Nephron (organoid): ENCODE results near the gene ARID5B.
"Not testable (repeated sequence)": the region's sequence is repeated elsewhere in the genome, so short reads cannot be mapped to it uniquely, and the experiment has no call there.

Experiments used
- H3K27ac Mint-ChIP-seq, 3 experiments: 2 replicates each; pipeline ENCODE4 v1.8.0; 2020; ENCODE audit warnings: mixed read lengths in 3 of 3, mild to moderate bottlenecking in 2 of 3, moderate library complexity in 1 of 3
- H3K27me3 Mint-ChIP-seq: 2 replicates; pipeline ENCODE4 v1.8.0; 2021; ENCODE audit warnings: low read depth, mild to moderate bottlenecking, moderate library complexity, mixed read lengths
- H3K36me3 Mint-ChIP-seq: 2 replicates; pipeline ENCODE4 v1.8.0; 2020; ENCODE audit warnings: low read depth, mixed read lengths
- H3K4me1 Mint-ChIP-seq: 2 replicates; pipeline ENCODE4 v1.8.0; 2020; ENCODE audit warnings: mixed read lengths
- H3K4me3 Mint-ChIP-seq, 3 experiments: 2 replicates each; pipeline ENCODE4 v1.8.0; 2020; ENCODE audit warnings: mild to moderate bottlenecking in 3 of 3, mixed read lengths in 3 of 3, moderate library complexity in 2 of 3
- H3K9me3 Mint-ChIP-seq: 2 replicates; pipeline ENCODE4 v1.8.0; 2020; ENCODE audit warnings: mixed read lengths
- CTCF ChIP-seq, 3 experiments: fragments of 200-600 bp; sonication (generic); IDR thresholded peaks; one replicate each; pipeline ENCODE4 v1.5.0; 2021; ENCODE audit warnings: antibody characterized with exemption in 3 of 3; ENCODE audit not compliant: unreplicated experiment in 3 of 3

ARID5B gene

GRCh38 chr10:62023329-62023728 lies 121.8 kb downstream of the ARID5B start:
- Mint-ChIP-seq H3K4me1 (peaks cover 57% of the 10 kb centered on the region), H3K27ac (no peak overlapping the region), H3K36me3 (peaks cover 23% of the 10 kb centered on the region), H3K27me3 (no peaks in the 10 kb centered on the region), H3K4me3 (no peak overlapping the region), H3K9me3 (peaks cover 6% of the 10 kb centered on the region)
- no peak for TF ChIP-seq CTCF (IDR thresholded peaks at IDR 0.05; ENCODE audit: unreplicated experiment in 3 of 3)

GRCh38 chr10:62024026-62024701 lies 122.7 kb downstream of the ARID5B start:
- H3K36me3 Mint-ChIP-seq, result peaks cover 28% of the 10 kb centered on the region
- TF ChIP-seq CTCF (IDR thresholded peaks at IDR 0.05; ENCODE audit: unreplicated experiment in 3 of 3), result no peak
- H3K4me3 Mint-ChIP-seq, result no peak overlapping the region
- peak overlapping the region in 1 of 3 experiments; percentile 14 for H3K27ac Mint-ChIP-seq
- H3K9me3 Mint-ChIP-seq, result peaks cover 6% of the 10 kb centered on the region
- H3K4me1 Mint-ChIP-seq, result peaks cover 48% of the 10 kb centered on the region
- H3K27me3 Mint-ChIP-seq, result no peaks in the 10 kb centered on the region

- Mint-ChIP-seq H3K27me3 (no peaks in the 10 kb centered on the region), H3K36me3 (peaks cover 35% of the 10 kb centered on the region), H3K4me3 (no peak overlapping the region), H3K4me1 (peaks cover 37% of the 10 kb centered on the region), H3K9me3 (peaks cover 6% of the 10 kb centered on the region), H3K27ac (peak overlapping the region in 2 of 3 experiments; percentile 1 to 35)
- no peak for TF ChIP-seq CTCF (IDR thresholded peaks at IDR 0.05; ENCODE audit: unreplicated experiment in 3 of 3)
Observed at GRCh38 chr10:62025134-62025794, 123.8 kb downstream of the ARID5B start.

- Mint-ChIP-seq H3K4me1 (peaks cover 32% of the 10 kb centered on the region), H3K4me3 (no peak overlapping the region), H3K9me3 (peaks cover 6% of the 10 kb centered on the region), H3K27me3 (no peaks in the 10 kb centered on the region), H3K27ac (peak overlapping the region in 1 of 3 experiments; percentile 34), H3K36me3 (peaks cover 40% of the 10 kb centered on the region)
- no peak for TF ChIP-seq CTCF (IDR thresholded peaks at IDR 0.05; ENCODE audit: unreplicated experiment in 3 of 3)
Observed at GRCh38 chr10:62025901-62026879, 124.7 kb downstream of the ARID5B start.

GRCh38 chr10:62027841-62028501 lies 126.5 kb downstream of the ARID5B start:
- peak overlapping the region in 1 of 3 experiments; percentile 75 for H3K27ac Mint-ChIP-seq
- H3K27me3 Mint-ChIP-seq, result no peaks in the 10 kb centered on the region
- no peak overlapping the region for H3K4me3 Mint-ChIP-seq
- no peak for TF ChIP-seq CTCF (IDR thresholded peaks at IDR 0.05; ENCODE audit: unreplicated experiment in 3 of 3)
- peaks cover 4% of the 10 kb centered on the region for H3K9me3 Mint-ChIP-seq
- H3K36me3 Mint-ChIP-seq, result peaks cover 34% of the 10 kb centered on the region
- H3K4me1 Mint-ChIP-seq, result peaks cover 25% of the 10 kb centered on the region

- not testable (repeated sequence) for H3K4me3 Mint-ChIP-seq
Observed at GRCh38 chr10:62028502-62028842, 127.0 kb downstream of the ARID5B start.

More at GRCh38 chr10:62028502-62028842, 127.0 kb downstream of the ARID5B start:
- H3K27me3 Mint-ChIP-seq, H3K9me3 Mint-ChIP-seq: not testable (repeated sequence)
- peaks cover 29% of the 10 kb centered on the region for H3K4me1 Mint-ChIP-seq
- peaks cover 29% of the 10 kb centered on the region for H3K36me3 Mint-ChIP-seq
- H3K27ac Mint-ChIP-seq, result peak overlapping the region in 1 of 3 experiments; percentile 75
